HG03039 (cell line): ENCODE data around the gene OCA2.
"Not testable (repeated sequence)": the region's sequence is repeated elsewhere in the genome, so short reads cannot be mapped to it uniquely, and the experiment has no call there.

Source experiments
- ATAC-seq: cut with Tn5 transposase; IDR thresholded peaks from one replicate; pipeline ENCODE4 v1.9.1; 2021; ENCODE audit warnings: mild to moderate bottlenecking, moderate library complexity; ENCODE audit not compliant: unreplicated experiment

The OCA2 gene

DNA sequence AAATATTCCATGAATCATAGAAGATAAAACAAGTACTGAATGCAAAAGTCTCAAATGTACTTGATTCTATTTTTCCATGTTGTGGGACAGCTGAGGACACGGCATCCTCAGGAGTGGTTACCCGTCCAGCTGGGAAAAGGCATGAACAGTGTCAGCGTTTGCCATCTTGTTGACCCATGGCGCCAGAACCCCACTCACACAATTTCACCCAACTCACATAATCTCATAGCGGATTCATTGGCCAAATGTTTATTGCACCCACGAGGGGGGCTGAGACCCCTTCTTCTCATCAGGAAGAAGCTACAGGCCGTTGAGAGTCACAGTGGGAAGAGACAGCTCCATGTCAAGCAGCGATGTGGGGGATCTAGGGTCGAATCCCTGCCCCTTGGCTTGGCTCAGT is 72.9 kb downstream of the OCA2 start:
- no peak for ATAC-seq

DNA sequence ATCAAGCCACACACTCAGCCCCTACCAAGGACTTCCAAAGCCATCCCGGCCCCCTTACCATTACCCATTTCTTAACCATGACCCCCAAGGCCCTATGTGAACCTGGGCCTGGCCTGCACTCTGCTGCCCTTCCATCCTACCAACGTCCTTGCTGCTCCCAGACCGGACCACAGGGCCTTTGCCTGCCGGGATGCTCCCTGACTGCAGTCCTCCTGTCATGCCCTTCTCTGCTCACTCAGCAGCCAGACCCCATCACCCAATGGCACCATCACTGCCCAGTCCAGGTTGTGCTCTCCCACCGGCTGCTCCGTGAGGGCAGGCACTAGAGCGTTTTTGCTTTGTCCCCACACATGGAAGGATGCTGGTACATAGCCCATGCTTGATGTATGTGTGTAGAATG is 73.7 kb downstream of the OCA2 start:
- no peak for ATAC-seq

DNA sequence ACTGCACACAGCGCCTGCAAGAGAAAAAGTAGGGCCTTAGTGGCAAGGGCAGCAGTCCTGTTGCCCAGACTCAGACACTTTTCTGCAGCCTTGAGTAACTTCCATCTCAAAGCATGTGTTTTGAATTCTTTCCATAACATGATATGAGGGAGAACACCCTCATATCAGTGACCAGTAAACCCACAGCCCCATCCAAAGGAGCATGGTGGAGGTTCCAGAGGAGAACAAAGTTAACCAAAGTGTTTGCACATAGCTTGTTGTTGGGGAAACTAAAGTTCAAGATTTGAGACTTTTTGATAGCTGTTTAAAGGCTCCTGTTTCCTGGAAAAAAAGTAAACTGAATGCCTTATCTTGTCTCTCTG is 74.2 kb downstream of the OCA2 start:
- no peak for ATAC-seq

DNA sequence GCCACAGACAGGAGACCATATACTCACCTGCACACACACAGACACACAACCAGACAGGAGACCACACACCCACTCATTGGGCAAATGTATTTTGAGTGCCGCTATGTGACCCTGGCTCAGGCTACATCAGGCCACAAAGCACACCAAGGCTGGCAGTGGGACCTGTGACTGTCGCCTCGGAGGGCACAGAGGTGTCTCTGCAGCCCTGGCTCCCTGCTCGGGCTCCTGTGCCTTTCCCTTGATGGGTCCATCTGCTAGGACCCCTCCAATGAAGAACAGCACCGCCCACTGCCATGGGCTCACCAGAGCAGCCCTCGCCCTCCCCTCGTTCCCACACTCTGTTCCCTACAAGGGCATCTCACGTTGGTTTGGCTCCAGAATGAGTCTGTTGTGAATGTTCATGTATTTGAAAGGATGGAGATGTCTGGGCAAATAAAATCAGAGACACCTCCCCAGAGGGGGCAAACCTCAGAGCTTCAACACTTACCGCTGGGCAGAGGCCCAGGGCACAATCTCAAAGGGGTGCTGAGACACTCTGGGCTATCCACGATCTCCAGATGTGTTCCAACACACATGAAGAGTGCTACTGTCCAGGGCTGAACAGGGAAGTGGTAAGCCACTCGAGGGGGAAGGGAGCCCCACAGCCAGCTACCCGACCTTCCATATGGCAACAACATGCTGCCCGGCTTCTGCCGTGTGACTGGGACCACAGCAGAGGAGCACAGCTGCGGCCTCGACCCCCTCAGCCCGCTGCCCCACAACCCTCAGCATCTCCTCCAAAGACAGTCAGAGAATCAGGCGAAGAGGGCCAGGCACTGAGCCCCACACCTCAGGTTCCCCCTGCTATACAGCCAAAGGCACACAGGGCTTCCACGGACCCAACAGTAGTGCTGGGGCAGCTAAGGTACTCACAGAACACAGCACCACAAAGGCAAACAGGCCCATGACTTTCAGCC is 74.9 kb downstream of the OCA2 start:
- ATAC-seq = no peak

DNA sequence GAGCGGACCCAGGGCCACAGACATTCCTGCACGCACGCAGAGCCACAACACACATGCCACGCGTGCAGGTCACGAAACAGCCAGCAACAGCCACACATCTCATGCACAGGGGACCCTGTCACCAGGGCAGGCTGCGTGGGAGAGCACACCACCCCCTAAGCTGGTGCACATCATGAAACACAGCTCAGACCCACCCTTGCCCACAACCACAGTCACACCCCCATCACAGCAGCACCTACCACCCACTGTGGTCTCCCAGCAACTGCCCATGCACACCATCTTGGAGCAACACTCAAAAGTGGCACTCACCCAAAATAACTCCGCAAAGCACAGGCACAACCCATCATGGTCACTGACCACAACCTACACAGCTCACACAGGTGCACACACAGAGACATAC is 75.7 kb downstream of the OCA2 start:
- ATAC-seq = no peak

DNA sequence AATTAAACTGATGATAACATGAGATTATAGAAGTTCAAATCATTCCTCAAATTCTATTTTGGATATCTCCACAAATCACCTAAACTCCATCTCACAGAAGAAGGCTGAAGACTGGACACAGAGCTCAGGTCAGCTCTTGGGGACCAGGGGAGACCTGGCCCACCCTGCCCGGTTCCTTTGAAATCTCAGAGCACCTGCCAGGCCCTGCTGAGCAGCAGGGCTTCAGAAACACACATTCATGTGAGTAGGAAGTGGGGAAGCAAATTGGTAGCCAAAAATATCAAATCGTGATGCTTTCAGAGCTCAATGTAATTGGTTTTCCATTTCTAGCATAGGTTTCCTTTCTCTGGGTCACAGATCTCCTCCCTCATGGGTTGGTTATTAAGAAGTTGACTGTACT is 76.2 kb downstream of the OCA2 start:
- ATAC-seq = no peak

DNA sequence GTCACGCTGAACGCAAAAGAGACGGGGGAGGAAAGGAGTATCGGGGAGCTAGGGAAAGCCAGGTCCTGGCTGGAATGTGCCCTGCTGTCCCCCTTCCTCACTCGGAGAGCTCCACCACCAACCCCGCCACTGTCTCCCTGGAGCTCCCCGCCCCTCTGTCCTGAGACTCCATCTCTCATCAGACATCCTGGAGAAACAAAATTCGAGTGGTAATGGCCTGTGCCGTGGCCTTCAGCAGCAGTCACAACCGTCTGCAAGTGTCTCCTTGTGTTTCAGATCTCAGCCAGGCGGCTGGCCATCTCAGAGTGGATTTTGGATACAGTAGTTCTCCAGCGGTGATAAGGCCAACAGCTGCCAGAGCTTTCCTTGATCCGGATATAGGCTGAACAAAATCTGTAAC is 76.9 kb downstream of the OCA2 start:
- no peak for ATAC-seq

DNA sequence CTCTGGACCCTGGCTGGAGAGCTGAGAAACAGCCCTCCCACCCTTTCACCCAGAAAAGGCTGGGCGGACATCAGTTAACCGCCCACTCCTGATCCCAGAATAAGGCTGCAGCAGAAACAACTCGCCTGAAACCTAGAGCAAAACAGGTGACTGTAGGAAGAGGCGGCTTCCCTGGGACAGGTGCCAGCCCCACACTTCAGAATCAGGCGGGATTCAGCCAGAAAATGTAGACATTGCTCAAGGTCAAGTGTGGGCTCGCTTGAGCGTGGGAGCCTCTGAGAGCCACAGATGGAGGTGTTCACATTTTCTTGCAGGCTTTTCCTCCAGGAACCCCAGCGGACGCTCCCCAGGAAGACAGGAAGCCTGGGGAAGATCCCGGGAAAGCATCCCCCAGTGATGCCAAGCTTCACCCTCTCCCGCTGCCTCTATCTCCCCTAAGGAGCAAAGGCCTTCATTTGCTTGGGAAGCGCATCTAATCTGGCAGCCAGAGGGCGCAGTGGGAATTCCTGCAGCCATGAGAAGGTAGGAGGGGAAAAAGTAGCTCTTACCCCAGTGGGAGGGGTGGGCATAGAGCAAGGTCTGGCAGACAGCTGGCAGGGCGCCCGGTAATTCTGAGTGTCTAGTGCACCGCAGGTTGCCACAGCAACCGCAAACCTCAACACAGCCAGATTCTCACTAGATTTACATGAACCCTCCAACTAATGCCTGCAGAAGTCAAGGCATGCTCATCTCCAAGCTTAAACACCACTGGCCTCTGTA is 77.7 kb downstream of the OCA2 start:
- no peak for ATAC-seq

DNA sequence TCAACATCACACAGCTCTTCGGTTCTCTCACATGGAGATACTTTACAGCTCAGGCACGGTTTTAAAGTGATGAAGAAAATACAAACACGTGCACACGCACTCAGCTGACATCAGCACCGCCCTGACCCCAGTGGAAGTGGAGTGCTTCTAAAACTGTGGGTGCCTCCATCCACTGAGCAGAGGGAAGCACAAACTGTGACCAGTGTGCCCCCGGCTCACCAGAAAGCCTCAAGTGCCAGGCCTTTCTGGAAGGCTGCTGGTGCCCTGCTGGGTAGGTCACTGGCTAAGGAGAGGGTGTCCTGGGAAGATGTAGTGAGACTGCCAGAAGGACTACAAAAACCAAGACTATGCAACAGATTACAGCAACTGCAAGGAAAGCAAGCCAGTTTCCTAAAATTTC is 78.5 kb downstream of the OCA2 start:
- ATAC-seq = no peak

DNA sequence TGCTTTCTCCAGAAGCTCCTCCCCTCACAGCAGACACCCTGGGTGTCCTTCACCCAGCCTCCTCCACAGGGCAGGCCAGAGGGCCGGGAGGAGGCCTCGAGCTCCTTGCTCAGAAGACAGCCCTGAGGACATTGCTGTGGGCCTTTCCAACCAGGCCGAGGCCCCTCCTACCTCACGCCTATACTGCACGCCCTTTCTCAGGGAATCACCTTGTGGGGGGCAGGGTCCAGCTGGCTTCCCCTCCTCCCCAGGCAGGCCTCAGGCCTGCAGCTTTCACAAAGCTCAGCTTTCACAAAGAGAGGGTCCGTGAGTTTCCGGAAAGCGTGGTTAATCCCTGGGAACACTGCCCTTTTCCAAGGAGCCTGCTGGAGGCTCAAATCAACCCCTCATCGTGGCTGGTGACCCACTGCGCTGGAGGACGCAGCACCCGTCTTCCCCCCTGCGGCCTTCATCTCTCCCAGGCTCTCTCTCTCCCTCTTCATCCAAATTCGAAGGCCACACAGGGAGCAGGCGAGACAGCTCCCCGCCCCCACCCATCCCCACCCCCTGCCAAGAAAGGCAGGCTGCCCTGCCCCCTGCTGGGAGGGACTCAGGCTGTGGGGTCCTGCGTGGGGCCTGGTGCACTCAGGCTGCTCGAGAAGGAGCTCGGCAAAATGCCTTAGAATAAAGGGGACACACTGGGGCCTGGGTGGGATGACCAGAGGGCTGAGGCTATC is 79.4 kb downstream of the OCA2 start:
- no peak for ATAC-seq

DNA sequence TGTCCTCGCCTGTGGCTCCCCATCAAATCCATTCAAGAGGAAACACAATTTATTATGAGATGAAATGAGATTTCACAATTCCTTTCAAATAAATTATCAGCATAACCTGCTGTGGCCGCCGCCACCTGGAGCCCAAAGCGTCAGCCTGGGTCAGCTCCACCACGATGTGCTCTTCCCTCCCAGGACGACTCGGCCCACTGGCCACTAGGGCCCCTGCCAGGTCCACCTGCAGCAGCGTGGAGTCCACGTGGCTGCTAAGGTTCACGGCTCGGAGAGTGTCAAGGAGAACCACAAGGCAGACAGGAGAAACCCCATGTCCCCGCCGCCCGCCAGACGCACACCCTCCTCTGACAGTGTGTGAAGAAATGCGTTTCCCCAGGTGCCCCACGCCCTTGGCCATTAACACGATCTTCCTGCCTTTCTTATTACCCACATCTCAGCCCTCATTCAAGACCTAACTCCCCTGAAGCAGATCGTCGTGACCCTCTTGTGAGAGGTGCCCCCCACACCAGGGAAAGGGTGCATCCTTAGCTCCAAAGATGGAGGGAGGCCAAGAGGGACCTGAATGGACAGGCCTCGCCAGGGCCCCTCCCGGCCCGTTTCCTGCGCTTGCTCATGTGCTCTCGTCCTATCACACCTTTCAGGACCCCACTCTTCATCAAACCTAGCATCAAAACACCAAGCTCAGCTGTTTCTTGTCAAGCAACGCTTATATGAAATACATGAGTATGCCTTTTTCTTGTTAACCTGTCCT is 80.6 kb downstream of the OCA2 start:
- ATAC-seq = no peak

DNA sequence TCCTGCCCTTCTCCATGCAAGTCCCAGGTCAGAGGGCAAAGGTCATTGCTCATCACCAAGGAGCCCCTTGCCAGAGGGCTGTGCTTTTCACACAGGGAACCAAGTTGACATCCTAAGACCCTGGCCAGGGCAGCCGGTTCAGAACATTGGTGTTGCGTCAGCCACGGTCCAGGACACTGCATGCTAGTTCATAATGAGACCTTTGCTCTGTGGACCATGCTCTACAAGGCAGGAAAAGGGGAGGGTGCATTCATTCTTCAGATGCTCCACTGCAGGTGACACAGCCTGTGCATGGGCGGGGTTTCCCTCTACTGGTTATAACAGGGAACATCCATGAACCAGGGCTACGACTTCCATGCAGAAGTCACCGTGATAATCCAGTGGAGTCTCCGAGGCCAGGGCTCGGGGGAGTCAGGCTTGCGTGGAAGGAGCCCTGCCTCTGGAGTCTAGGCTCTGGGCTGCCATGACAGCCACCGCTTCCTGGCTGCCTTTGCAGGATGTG is 81.6 kb downstream of the OCA2 start:
- no peak for ATAC-seq

DNA sequence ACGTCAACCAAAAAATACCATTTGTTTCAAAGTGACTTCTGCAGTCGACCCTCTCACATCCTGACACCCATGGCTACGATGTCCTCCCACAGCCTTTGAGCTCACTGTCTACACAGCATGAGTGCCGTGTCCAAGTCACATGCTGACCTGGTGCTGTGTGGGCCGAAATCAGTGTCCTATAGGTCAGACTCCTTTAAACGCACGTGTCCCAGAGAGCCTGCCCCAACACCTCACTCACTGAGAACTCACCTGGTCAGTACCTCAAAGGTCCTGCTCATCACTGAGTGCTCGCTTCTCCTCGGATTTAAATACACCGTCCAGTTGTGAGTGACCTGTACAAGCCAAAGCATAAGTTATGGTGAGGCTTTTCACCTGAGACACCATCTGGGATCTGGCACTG is 83.3 kb downstream of the OCA2 start:
- ATAC-seq = no peak

DNA sequence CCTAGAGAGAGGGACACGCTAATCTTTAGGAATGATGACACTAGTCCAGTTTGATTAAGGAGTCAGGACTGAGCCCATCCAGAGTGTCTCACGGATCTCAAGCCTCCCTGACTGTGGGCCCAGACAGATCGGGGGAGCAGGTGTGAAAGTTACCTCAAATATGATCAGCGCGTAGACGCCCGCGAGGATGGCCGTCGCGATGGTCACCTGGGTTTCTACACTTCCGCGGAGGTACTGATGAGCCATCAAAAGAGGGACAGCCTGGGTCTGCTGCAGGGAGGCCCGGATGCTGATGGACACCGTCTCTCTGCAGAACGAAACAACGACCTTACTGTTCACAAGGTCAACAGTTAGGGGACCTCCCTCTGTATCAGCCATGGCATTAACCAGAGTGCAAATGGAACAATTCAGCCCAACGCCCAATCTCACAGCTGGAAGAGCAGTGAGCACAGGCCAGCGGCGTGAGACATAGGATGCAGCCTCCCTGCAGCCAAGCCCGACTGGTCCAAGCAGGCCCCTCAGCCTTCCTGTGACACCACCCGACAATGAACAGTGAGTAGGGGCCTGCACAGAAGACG is 84.4 kb downstream of the OCA2 start:
- ATAC-seq = no peak

DNA sequence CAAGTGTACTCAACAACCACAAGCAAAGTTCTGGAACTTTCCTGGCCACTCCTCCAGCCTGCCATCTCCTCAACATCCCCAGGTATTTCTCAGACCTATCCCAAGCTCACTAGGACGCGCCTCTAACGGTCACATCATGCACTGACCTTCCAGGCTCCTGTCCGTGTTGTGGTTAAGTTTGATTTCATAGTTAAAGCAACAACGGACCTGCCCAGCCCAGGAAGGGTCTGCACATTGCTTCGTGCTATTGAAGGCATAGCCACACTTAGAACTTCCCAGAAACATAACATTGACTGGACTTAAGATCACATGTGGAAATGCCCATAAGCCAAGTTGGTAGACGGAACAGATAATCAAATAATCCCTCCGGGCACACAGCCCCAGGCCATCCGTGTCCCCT is 85.1 kb downstream of the OCA2 start:
- ATAC-seq = no peak

DNA sequence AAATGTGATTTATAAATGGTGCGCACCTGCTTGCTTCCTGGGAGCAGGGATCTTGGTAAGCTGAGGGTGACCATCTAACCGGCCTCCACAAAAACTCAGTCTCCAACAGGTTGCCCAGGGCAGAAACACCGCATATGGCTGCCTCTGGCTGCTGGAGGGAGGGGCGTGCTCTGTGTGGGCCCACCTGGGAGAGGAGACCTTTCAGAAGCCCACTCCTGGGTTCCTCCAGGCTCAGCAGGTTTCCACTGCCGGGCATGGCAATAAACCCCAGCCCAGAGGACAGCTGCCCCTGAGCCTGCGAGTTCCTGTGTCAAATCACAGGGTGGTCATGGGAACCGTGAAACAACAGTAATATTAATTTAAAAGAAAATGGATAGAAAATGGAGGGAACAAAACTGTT is 85.6 kb downstream of the OCA2 start:
- no peak for ATAC-seq

DNA sequence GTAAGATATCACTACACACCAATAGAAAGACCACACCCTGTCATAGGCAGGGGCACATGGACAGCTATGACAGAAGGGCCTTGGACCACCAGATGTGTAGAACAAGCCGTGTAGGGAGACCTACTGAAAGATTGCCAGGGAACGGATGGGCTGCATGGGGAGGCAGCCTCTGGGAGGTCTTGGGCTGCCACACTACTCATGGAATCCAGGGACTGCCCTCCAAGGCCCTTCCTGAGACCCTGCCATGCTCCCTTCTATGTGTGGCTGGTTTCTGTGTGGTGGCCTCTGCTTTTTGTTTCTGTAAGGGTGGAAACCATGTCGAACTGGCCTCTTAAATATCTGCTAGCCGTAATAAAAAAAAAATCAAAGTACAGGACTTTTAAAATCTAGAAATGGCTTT is 86.9 kb downstream of the OCA2 start:
- no peak for ATAC-seq

DNA sequence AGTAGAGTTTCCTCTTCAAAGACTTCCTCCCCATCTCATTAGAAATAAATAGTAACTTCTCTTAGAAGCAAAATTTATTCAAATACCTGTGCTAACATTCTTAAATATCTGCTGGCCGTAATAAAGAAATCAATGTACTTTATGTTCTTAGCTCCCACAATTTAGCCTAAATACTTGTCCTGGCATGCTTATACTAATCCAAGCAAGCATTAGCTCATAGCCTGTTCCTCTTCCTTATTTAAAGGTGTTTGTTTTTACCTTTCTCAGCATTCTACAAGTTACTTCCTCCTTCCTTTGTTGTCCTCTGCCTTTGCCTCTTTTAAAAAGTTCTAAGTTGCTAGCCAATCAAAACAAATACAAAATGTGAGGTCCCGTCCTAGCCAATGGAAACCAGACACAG is 90.9 kb downstream of the OCA2 start:
- not testable (repeated sequence) for ATAC-seq

DNA sequence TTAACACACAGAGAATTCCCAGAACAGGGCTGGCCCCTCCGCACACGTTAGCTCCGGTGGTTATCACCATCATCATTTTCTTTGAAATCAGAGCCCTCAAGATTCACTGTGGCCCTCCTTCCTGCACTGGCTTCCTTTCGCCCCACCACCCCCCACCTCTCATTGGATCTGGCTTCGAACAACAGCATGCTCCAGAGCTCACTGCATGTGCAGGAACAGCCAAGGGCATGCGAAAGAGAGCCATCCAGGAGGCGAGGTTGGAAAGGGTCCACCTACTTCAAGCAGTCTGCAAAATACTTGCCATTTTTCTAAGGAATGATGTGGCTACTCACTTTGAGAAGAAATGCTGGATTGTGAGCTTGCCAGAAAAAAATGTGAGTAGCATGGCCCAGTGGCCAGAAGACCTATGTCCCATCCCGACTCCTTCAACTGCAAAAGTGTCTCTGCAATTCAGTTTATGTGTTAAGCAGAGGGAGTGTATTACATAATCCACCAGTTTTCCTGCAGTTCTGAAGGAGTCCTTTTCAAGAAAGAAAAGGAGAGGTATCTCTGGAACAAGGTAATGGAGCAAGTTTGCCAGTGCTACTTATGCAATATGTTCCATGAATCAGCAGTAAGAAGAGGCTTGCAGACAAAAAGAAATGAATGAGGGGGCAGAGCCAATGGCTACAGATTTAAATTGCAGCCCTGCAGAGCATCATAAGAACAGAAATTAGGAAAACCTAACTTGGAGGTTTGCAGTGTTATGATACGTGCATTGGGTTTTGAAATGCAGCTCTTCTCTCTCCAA is 92.8 kb downstream of the OCA2 start:
- no peak for ATAC-seq
